Measurements from ENCODE around the gene ZBTB20. TPM values are rescaled to one million over a fixed set of nuclear protein-coding genes. Genes with fewer than 3 reads are reported as not detected.

ZBTB20 gene
- total and polyA plus RNA-seq, 4 donors: 0.69 to 128 (median 51.7) TPM

DNA sequence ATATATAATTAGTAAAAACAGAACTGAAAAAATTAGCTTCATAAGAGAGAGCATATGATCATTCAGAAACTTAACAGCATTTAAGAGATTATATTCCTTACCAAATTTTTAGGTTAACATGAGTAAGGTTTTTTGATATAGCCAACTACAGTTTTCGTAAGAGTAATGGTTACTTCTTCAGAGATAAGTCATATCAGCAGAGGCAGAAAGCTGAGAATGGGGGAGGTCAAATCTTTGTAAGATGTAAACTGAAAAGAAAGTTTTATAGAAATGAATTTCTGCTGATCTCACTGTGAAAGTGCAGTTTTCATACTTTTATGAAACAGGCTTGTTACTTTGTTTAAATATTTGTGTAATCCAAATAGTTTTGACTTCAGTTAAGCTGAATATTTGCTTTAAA lies 193.3 kb downstream of the ZBTB20 start:
- no peak overlapping the region for H3K4me3 ChIP-seq (ENCODE audit: low read length in 2 of 2)
- ATAC-seq (ENCODE audit: low FRiP score) (no peak), DNase-seq (no peak)
- WGBS, 2 donors: 98 to 100% methylated on average over 1 of the region's 1 CpG
- intact Hi-C loops (cut with DNase I): no loop called here
- H3K36me3 ChIP-seq (ENCODE audit: control insufficient read depth in 1 of 2, insufficient read depth in 2 of 2, low read length in 1 of 2): peaks cover 0 to 3% of the 10 kb centered on the region in 2 donors
- peaks cover 3% of the 10 kb centered on the region for H3K9me3 ChIP-seq (ENCODE audit: control insufficient read depth, low read length)
- H3K27me3 ChIP-seq (ENCODE audit: control insufficient read depth in 1 of 2, insufficient read depth in 2 of 2, low read length in 1 of 2): no peaks in the 10 kb centered on the region
- H3K27ac ChIP-seq (ENCODE audit: low read depth in 1 of 2, low read length in 2 of 2): no peak overlapping the region
- no peaks in the 10 kb centered on the region for H3K4me1 ChIP-seq (ENCODE audit: control insufficient read depth in 1 of 2, insufficient read depth in 2 of 2, low read length in 2 of 2)

- intact Hi-C loops (cut with DNase I): no loop called here
- Histone ChIP-seq H3K36me3 (ENCODE audit: control insufficient read depth in 1 of 2, insufficient read depth in 2 of 2, low read length in 1 of 2) (peaks cover 0 to 3% of the 10 kb centered on the region in 2 donors), H3K27ac (ENCODE audit: low read depth in 1 of 2, low read length in 2 of 2) (no peak overlapping the region), H3K4me1 (ENCODE audit: control insufficient read depth in 1 of 2, insufficient read depth in 2 of 2, low read length in 2 of 2) (no peaks in the 10 kb centered on the region), H3K9me3 (ENCODE audit: control insufficient read depth, low read length) (peaks cover 3% of the 10 kb centered on the region), H3K4me3 (ENCODE audit: low read length in 2 of 2) (no peak overlapping the region), H3K27me3 (ENCODE audit: control insufficient read depth in 1 of 2, insufficient read depth in 2 of 2, low read length in 1 of 2) (no peaks in the 10 kb centered on the region)
- ATAC-seq (ENCODE audit: low FRiP score): no peak
- no peak for DNase-seq
- WGBS, 2 donors: 61 to 64% methylated on average over 3 of the region's 3 CpGs
Measured at GRCh38 chr3:114953215-114953799, 193.8 kb downstream of the ZBTB20 start.

- Histone ChIP-seq H3K4me3 (ENCODE audit: low read length in 2 of 2) (no peak overlapping the region), H3K36me3 (ENCODE audit: control insufficient read depth in 1 of 2, insufficient read depth in 2 of 2, low read length in 1 of 2) (no peaks in the 10 kb centered on the region), H3K9me3 (ENCODE audit: control insufficient read depth, low read length) (no peaks in the 10 kb centered on the region), H3K27me3 (ENCODE audit: control insufficient read depth in 1 of 2, insufficient read depth in 2 of 2, low read length in 1 of 2) (no peaks in the 10 kb centered on the region), H3K27ac (ENCODE audit: low read depth in 1 of 2, low read length in 2 of 2) (no peak overlapping the region), H3K4me1 (ENCODE audit: control insufficient read depth in 1 of 2, insufficient read depth in 2 of 2, low read length in 2 of 2) (no peaks in the 10 kb centered on the region)
- ATAC-seq (ENCODE audit: low FRiP score) (no peak), DNase-seq (no peak)
- intact Hi-C loops (cut with DNase I): no loop called here
- 95 to 97% methylated on average over 2 of the region's 2 CpGs for WGBS, 2 donors
Measured at GRCh38 chr3:114942773-114943172, 204.3 kb downstream of the ZBTB20 start.

- Histone ChIP-seq H3K36me3 (ENCODE audit: control insufficient read depth in 1 of 2, insufficient read depth in 2 of 2, low read length in 1 of 2) (no peaks in the 10 kb centered on the region), H3K9me3 (ENCODE audit: control insufficient read depth, low read length) (no peaks in the 10 kb centered on the region), H3K27ac (ENCODE audit: low read depth in 1 of 2, low read length in 2 of 2) (no peak overlapping the region), H3K4me3 (ENCODE audit: low read length in 2 of 2) (no peak overlapping the region), H3K4me1 (ENCODE audit: control insufficient read depth in 1 of 2, insufficient read depth in 2 of 2, low read length in 2 of 2) (no peaks in the 10 kb centered on the region), H3K27me3 (ENCODE audit: control insufficient read depth in 1 of 2, insufficient read depth in 2 of 2, low read length in 1 of 2) (no peaks in the 10 kb centered on the region)
- DNase-seq (no peak), ATAC-seq (ENCODE audit: low FRiP score) (no peak)
- intact Hi-C loops (cut with DNase I): no loop called here
- 93 to 94% methylated on average over 3 of the region's 3 CpGs for WGBS, 2 donors
Measured at GRCh38 chr3:114941626-114942309, 205.3 kb downstream of the ZBTB20 start.

- ATAC-seq (ENCODE audit: low FRiP score) (no peak), DNase-seq (no peak)
- Histone ChIP-seq H3K27ac (ENCODE audit: low read depth in 1 of 2, low read length in 2 of 2) (no peak overlapping the region), H3K9me3 (ENCODE audit: control insufficient read depth, low read length) (no peaks in the 10 kb centered on the region), H3K36me3 (ENCODE audit: control insufficient read depth in 1 of 2, insufficient read depth in 2 of 2, low read length in 1 of 2) (no peaks in the 10 kb centered on the region), H3K4me1 (ENCODE audit: control insufficient read depth in 1 of 2, insufficient read depth in 2 of 2, low read length in 2 of 2) (no peaks in the 10 kb centered on the region), H3K4me3 (ENCODE audit: low read length in 2 of 2) (no peak overlapping the region), H3K27me3 (ENCODE audit: control insufficient read depth in 1 of 2, insufficient read depth in 2 of 2, low read length in 1 of 2) (no peaks in the 10 kb centered on the region)
- intact Hi-C loops (cut with DNase I): no loop called here
Measured at GRCh38 chr3:114939920-114940319, 207.2 kb downstream of the ZBTB20 start.

DNA sequence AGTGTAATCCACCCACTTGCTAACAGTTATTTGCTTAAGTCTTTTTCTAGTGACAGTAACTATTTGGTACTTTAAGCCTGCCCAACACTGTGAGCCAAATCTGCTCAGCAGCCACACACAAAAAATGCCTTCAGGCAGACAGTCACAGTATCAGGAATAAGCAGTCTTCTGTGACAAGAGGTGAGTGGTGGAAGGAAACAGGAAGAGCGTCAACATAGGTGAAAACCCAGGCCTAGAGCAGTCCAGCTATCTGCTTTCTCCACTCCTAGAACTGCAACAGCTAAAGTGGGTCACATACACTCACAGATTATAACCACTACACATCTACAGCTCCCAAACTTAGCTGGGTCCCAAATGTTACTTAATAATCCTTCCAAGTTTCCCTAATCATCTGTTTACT lies 213.7 kb downstream of the ZBTB20 start:
- intact Hi-C loops (cut with DNase I): no loop called here
- DNase-seq (no peak), ATAC-seq (ENCODE audit: low FRiP score) (no peak)
- WGBS, 2 donors: 95 to 100% methylated on average over 1 of the region's 1 CpG
- H3K27me3 ChIP-seq (ENCODE audit: control insufficient read depth in 1 of 2, insufficient read depth in 2 of 2, low read length in 1 of 2): no peaks in the 10 kb centered on the region
- H3K4me1 ChIP-seq (ENCODE audit: control insufficient read depth in 1 of 2, insufficient read depth in 2 of 2, low read length in 2 of 2): peaks cover 2 to 3% of the 10 kb centered on the region in 2 donors
- no peaks in the 10 kb centered on the region for H3K9me3 ChIP-seq (ENCODE audit: control insufficient read depth, low read length)
- no peak overlapping the region for H3K27ac ChIP-seq (ENCODE audit: low read depth in 1 of 2, low read length in 2 of 2)
- H3K36me3 ChIP-seq (ENCODE audit: control insufficient read depth in 1 of 2, insufficient read depth in 2 of 2, low read length in 1 of 2): no peaks in the 10 kb centered on the region
- no peak overlapping the region for H3K4me3 ChIP-seq (ENCODE audit: low read length in 2 of 2)

- H3K9me3 ChIP-seq (ENCODE audit: control insufficient read depth, low read length): no peaks in the 10 kb centered on the region
- H3K4me3 ChIP-seq (ENCODE audit: low read length in 2 of 2): no peak overlapping the region
- no peaks in the 10 kb centered on the region for H3K27me3 ChIP-seq (ENCODE audit: control insufficient read depth in 1 of 2, insufficient read depth in 2 of 2, low read length in 1 of 2)
- H3K4me1 ChIP-seq (ENCODE audit: control insufficient read depth in 1 of 2, insufficient read depth in 2 of 2, low read length in 2 of 2): peaks cover 2 to 3% of the 10 kb centered on the region in 2 donors
- 95 to 97% methylated on average over 21 of the region's 21 CpGs for WGBS, 2 donors
- DNase-seq: no peak
- intact Hi-C loops (cut with DNase I): no loop called here
- no peak for ATAC-seq (ENCODE audit: low FRiP score)
- H3K36me3 ChIP-seq (ENCODE audit: control insufficient read depth in 1 of 2, insufficient read depth in 2 of 2, low read length in 1 of 2): no peaks in the 10 kb centered on the region
- no peak overlapping the region for H3K27ac ChIP-seq (ENCODE audit: low read depth in 1 of 2, low read length in 2 of 2)
Measured at GRCh38 chr3:114929971-114930732, 216.9 kb downstream of the ZBTB20 start.

DNA sequence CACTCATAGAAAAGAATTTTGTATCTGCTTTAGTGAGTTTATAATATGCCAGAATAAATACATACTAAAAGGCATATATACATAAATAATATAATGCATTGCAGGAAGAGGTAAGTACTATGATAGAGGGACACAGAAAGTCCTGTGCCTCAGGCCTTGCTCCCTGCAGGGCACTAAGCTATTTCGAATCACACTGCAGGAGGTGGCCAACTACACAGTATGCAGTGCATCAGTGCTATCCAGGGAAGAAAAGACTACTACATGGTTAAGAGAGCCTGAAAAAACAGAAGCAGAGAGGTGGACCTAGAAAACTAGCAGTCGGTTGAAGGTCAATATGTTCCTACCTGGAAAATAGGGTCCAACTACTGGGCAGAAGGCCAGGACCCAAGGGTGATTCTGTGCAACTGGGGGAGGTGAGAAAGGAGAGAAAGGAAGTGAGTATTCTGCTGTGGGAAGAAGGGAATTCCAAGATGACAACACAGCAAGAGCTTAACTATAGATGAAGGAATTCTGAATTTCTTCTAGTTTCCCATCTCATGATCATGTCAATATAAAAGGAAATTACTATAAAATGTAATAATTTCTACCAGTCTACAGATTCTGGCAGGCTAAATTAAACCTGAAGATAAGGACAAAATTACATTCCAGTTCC lies 218.0 kb downstream of the ZBTB20 start:
- peaks cover 2 to 3% of the 10 kb centered on the region in 2 donors for H3K4me1 ChIP-seq (ENCODE audit: control insufficient read depth in 1 of 2, insufficient read depth in 2 of 2, low read length in 2 of 2)
- H3K27ac ChIP-seq (ENCODE audit: low read depth in 1 of 2, low read length in 2 of 2): no peak overlapping the region
- no peaks in the 10 kb centered on the region for H3K9me3 ChIP-seq (ENCODE audit: control insufficient read depth, low read length)
- H3K36me3 ChIP-seq (ENCODE audit: control insufficient read depth in 1 of 2, insufficient read depth in 2 of 2, low read length in 1 of 2): no peaks in the 10 kb centered on the region
- ATAC-seq (ENCODE audit: low FRiP score) (no peak), DNase-seq (no peak)
- WGBS, 2 donors: 93 to 95% methylated on average over 2 of the region's 2 CpGs
- intact Hi-C loops (cut with DNase I): no loop called here
- H3K27me3 ChIP-seq (ENCODE audit: control insufficient read depth in 1 of 2, insufficient read depth in 2 of 2, low read length in 1 of 2): no peaks in the 10 kb centered on the region
- H3K4me3 ChIP-seq (ENCODE audit: low read length in 2 of 2): no peak overlapping the region

Measured in aorta (tissue), 5 donors.